A549 (cell line): ENCODE data around the gene SLC9C1.

Experiments
- CTCF ChIP-seq: fragments of >200 bp; sonication (Bioruptor Twin); formaldehyde crosslinking; IDR thresholded peaks from 3 replicates; pipeline ENCODE4 v1.5.1; 2016
- ESRRA ChIP-seq: fragments of 150-350 bp; IDR thresholded peaks from 2 replicates; pipeline ENCODE4 v1.6.1; 2014; ENCODE audit warnings: mild to moderate bottlenecking, low read length, borderline replicate concordance
- POLR2A ChIP-seq: IDR thresholded peaks from 2 replicates; pipeline ENCODE4 v1.6.1; 2012; ENCODE audit warnings: mild to moderate bottlenecking, low read length
- TF ChIP-seq, protein P1 (sequence below): fragments of 250-450 bp; sonication (Bioruptor Pico); IDR thresholded peaks from 2 replicates; pipeline ENCODE4 v1.5.0; 2021; ENCODE audit warnings: mild to moderate bottlenecking, moderate library complexity, borderline replicate concordance

DNA sequence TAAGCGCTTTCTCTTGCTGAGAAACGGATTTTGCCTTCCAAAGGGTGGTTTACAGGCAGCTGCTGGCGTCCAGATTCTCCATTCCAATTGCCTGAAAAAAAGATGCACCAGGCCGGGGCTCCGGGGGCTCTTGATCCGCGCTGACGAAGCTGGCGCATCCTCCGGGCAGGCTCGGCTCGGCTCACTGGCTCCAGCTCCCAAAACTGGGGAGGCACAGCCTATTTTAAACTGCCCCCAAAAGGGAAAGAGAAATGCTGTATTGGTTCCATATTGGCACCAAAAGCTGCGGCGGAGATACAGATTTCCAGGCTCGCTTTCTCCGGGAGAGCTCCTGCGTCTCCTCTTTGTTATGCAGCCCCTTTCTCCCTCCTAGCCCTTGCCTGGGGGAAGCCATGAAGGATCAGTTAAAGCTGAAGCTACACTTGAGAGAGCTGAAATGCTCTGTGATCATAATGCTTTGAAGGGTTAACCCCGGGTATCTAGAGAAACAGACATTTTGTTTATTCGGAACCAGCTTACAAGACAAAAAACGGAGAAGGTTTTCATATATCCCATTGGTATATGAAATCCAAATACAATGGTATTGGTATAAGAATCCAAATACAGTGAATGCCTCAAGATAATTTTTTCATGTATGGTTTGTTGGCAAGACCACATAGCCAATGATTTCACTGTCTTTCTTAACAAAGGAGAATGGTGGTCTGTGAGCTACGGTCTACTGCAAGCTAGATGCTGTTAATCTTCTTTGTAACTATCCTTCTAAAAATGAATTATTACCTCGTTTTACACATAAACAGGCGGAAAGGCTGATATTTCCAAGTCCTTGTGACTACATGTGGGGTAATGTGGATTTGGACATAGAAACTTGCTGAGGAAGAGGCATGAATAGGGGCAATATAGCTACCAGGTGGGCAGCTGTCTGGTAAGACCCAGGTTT is 39.6 kb upstream of the SLC9C1 start:
- TF ChIP-seq ESRRA (no peak), CTCF (no peak), POLR2A (no peak)
- TF ChIP-seq, protein P1, sequence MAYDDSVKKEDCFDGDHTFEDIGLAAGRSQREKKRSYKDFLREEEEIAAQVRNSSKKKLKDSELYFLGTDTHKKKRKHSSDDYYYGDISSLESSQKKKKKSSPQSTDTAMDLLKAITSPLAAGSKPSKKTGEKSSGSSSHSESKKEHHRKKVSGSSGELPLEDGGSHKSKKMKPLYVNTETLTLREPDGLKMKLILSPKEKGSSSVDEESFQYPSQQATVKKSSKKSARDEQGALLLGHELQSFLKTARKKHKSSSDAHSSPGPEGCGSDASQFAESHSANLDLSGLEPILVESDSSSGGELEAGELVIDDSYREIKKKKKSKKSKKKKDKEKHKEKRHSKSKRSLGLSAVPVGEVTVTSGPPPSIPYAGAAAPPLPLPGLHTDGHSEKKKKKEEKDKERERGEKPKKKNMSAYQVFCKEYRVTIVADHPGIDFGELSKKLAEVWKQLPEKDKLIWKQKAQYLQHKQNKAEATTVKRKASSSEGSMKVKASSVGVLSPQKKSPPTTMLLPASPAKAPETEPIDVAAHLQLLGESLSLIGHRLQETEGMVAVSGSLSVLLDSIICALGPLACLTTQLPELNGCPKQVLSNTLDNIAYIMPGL (CRISPR knock-in tag) = no peak
